Lower lobe of right lung (tissue), 2 donors: ENCODE measurements around the gene SRSF4. TPM values are rescaled to one million over a fixed set of nuclear protein-coding genes. Genes with fewer than 3 reads are reported as not detected.
A peak's percentile ranks its signal among the peaks of the same experiment; 100 is the strongest.

Experiments used
- ATAC-seq, 2 donors: fragments of 200-7000 bp; cut with Tn5 transposase; one replicate each; pipeline ENCODE4 v1.9.1; 2020 to 2022; ENCODE audit warnings: mild to moderate bottlenecking in 2 of 2, moderate library complexity in 2 of 2
- DNase-seq: peaks from one replicate; pipeline ENCODE4 v3.0.0-alpha.2; 2020
- H3K27ac ChIP-seq: fragments of 200-600 bp; one replicate; pipeline ENCODE4 v1.8.0; 2022
- H3K27me3 ChIP-seq: fragments of 200-600 bp; one replicate; pipeline ENCODE4 v1.8.0; 2022; ENCODE audit warnings: low read depth
- H3K36me3 ChIP-seq: fragments of 200-600 bp; one replicate; pipeline ENCODE4 v1.8.0; 2022; ENCODE audit warnings: mild to moderate bottlenecking
- H3K4me1 ChIP-seq: fragments of 200-600 bp; one replicate; pipeline ENCODE4 v1.8.0; 2022
- H3K4me3 ChIP-seq: fragments of 200-600 bp; one replicate; pipeline ENCODE4 v1.8.0; 2022; ENCODE audit warnings: mild to moderate bottlenecking
- H3K9me3 ChIP-seq: fragments of 200-600 bp; one replicate; pipeline ENCODE4 v1.8.0; 2022
- intact Hi-C: fragments of 100-400 bp; cut with DNase I; formaldehyde crosslinking; loops from one replicate; pipeline ENCODE4 v1.11.0; 2022
- total RNA-seq: library from RNA; stranded (reverse); fragmentation: NEBNext Ultra II Directional; extraction: Animal tissue kit (Norgen Biotek cat#: 25700); gene quantifications from one replicate; pipeline ENCODE4 v1.2.1, GENCODE V29; 2021
- TF ChIP-seq, protein P1 (sequence below): fragments of 200-600 bp; IDR thresholded peaks from one replicate; pipeline ENCODE4 v1.8.0; 2022; ENCODE audit warnings: antibody characterized with exemption, mild to moderate bottlenecking
- donor health status: DM: no; HTN: yes; CAD: no; lungs with severe emphysema.

The SRSF4 gene
- total RNA-seq, 1 donor from 2014 or later, result 73.9 TPM

DNA sequence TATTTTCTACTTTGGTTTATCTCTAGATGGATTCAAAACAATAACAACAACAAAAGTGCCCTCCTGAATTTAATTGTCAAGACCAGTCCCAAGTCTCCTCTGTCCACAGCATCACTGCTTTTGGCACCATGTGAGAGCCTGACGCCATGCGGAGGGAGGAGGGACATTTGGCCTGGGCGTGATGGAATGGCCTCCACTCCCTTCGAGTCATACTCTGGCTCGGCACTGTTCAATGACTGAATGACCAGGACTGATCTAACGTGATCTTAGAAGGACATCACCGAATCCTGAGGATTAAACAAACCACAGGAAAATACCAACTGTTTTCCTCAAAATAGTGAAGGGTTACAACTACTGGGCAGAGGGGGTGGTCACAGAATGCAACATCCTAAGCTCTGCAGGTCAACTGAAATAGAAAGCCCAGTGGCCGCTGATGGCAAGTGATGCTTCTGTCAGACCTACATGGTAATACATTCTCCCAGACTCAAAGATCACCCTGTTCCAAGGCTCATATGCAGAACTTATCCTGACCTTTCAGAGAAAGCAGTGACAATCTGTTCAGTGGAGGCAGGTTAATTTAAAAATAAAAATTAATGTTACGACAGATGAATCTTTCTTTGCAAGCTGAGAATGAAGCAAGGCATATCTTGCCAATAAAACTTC is 19.1 kb downstream of the SRSF4 start:
- ATAC-seq (no peak), DNase-seq (no peak)
- peaks cover 72% of the 10 kb centered on the region for H3K36me3 ChIP-seq
- peaks cover 38% of the 10 kb centered on the region for H3K4me1 ChIP-seq
- intact Hi-C loops, result no loop called here
- no peaks in the 10 kb centered on the region for H3K27me3 ChIP-seq
- no peak overlapping the region for H3K27ac ChIP-seq
- no peak overlapping the region for H3K4me3 ChIP-seq
- TF ChIP-seq, protein P1, sequence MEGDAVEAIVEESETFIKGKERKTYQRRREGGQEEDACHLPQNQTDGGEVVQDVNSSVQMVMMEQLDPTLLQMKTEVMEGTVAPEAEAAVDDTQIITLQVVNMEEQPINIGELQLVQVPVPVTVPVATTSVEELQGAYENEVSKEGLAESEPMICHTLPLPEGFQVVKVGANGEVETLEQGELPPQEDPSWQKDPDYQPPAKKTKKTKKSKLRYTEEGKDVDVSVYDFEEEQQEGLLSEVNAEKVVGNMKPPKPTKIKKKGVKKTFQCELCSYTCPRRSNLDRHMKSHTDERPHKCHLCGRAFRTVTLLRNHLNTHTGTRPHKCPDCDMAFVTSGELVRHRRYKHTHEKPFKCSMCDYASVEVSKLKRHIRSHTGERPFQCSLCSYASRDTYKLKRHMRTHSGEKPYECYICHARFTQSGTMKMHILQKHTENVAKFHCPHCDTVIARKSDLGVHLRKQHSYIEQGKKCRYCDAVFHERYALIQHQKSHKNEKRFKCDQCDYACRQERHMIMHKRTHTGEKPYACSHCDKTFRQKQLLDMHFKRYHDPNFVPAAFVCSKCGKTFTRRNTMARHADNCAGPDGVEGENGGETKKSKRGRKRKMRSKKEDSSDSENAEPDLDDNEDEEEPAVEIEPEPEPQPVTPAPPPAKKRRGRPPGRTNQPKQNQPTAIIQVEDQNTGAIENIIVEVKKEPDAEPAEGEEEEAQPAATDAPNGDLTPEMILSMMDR, result no peak
- H3K9me3 ChIP-seq, result no peaks in the 10 kb centered on the region

DNA sequence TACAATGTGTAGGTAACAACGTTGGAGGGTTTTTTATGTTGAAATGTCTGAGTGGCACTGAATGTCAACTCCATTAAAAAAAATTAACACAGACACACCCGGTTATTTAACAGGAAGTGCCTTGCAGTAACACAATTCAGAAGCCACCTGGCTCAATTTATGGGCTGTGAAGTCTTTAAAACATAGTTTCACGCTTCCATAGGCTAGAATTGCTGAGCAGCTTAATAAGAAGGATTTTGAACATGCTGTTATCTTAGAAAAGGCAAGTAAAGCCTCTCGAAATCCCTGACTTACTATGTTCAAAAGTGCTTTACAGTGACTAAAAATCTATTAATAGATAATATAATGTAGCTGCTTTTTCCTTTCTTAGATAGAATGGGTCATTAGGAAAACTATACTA is 19.7 kb downstream of the SRSF4 start:
- DNase-seq, result no peak
- Histone ChIP-seq H3K9me3 (no peaks in the 10 kb centered on the region), H3K4me1 (peaks cover 43% of the 10 kb centered on the region), H3K27me3 (no peaks in the 10 kb centered on the region), H3K4me3 (no peak overlapping the region), H3K27ac (no peak overlapping the region), H3K36me3 (peaks cover 72% of the 10 kb centered on the region)
- intact Hi-C loops, result no loop called here
- ATAC-seq, result no peak
- TF ChIP-seq, protein P1, result no peak

DNA sequence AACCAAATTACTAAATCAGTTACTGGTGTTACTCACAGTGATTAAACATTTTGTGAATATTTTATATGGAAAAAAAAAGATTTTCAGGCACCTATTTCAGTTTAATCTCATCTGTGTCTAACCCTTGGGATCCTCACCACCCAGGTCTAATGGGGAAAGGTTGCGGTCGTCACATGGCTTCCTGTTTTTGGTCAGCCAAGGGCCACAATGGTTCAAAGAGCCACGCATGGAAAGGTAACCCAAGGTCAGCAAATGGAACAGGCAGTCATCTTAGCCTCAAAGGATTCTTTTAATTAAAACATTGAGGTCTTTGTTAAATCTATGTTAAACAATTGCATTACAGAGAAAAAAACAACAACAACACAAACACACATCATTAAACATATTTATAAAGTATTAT is 21.9 kb downstream of the SRSF4 start:
- TF ChIP-seq, protein P1, result no peak
- H3K4me3 ChIP-seq, result no peak overlapping the region
- H3K36me3 ChIP-seq, result peaks cover 73% of the 10 kb centered on the region
- H3K27ac ChIP-seq, result no peak overlapping the region
- intact Hi-C loops, result no loop called here
- no peak for DNase-seq
- H3K4me1 ChIP-seq, result peaks cover 42% of the 10 kb centered on the region
- no peaks in the 10 kb centered on the region for H3K9me3 ChIP-seq
- no peaks in the 10 kb centered on the region for H3K27me3 ChIP-seq
- ATAC-seq, result no peak

DNA sequence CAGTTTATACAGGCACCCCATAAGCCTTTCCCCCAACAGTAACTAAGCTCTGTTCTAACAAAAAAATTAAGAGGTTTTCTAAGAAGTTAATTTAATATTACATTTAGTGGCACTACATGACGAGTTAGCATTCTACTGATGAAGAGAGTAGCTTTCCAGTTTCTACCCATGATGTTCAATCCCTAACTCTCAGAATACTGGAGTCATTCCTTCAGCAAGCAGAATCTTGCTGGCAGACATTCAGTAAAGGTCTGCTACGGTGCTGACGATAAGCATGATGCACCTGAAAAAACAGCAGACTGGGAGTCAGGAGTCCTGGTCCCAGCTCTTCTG is 24.5 kb downstream of the SRSF4 start:
- Histone ChIP-seq H3K4me1 (peaks cover 33% of the 10 kb centered on the region), H3K27ac (no peak overlapping the region), H3K36me3 (peaks cover 82% of the 10 kb centered on the region), H3K9me3 (no peaks in the 10 kb centered on the region), H3K27me3 (no peaks in the 10 kb centered on the region), H3K4me3 (no peak overlapping the region)
- DNase-seq, result no peak
- intact Hi-C loops, result no loop called here
- TF ChIP-seq, protein P1, result no peak
- ATAC-seq, result no peak

DNA sequence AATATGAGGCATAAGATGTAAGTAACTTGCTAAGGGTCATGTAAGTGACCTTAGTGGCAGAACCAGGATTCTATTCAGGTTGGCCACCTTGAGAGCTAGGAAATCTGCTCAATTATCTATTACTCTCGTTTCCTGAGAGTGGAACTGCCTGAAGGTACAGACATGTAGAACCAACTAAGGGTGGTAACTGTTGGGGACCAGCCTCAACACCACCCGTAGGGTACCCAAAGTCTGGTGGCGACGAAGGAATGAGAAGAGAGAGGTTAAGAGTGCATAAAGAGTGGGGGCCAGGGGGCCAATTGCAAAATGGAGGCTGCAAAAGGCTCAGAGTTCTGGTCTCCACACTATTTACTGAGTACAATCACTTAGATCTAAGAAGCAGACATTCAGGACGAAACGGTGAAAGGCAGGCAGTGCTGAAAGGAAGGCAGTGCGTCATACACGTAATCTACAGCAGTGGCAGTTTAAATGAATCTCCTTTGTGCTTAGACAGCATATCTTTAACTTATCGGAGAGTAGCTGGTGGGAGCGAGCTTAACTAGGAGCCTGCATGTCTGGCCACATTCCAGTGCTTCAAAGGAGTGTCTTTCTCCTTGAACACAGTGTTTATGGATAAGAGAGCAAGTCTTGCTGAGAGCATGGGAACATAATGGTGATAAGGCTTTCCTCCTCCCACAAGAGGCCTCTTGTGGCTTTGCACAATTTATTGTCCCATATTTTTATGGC is 25.0 kb downstream of the SRSF4 start:
- TF ChIP-seq, protein P1, result no peak
- intact Hi-C loops, result no loop called here
- Histone ChIP-seq H3K27ac (peak overlapping the region; percentile 20), H3K4me3 (no peak overlapping the region), H3K27me3 (no peaks in the 10 kb centered on the region), H3K36me3 (peaks cover 88% of the 10 kb centered on the region), H3K9me3 (no peaks in the 10 kb centered on the region), H3K4me1 (peaks cover 27% of the 10 kb centered on the region)
- peak in 1 of 2 donors; percentile 34 for ATAC-seq
- DNase-seq, result no peak
